Neural crest cell (in vitro differentiated cells): ENCODE data around the gene DAP. TPM values are rescaled to one million over a fixed set of nuclear protein-coding genes. Genes with fewer than 3 reads are reported as not detected.

Experiments used
- DNase-seq: peaks from one replicate; pipeline ENCODE4 v3.0.0; 2021; ENCODE audit warnings: low read depth, mixed read lengths, low spot score
- H3K27ac Mint-ChIP-seq: one replicate; pipeline ENCODE4 v1.8.0; 2021; ENCODE audit warnings: mild to moderate bottlenecking, mixed read lengths; ENCODE audit not compliant: unreplicated experiment
- H3K27me3 Mint-ChIP-seq: 2 replicates; pipeline ENCODE4 v1.8.0; 2021; ENCODE audit warnings: low read depth, mild to moderate bottlenecking, mixed read lengths
- H3K36me3 Mint-ChIP-seq: 2 replicates; pipeline ENCODE4 v1.8.0; 2021; ENCODE audit warnings: low read depth, mild to moderate bottlenecking, mixed read lengths
- H3K4me1 Mint-ChIP-seq: 2 replicates; pipeline ENCODE4 v1.8.0; 2021; ENCODE audit warnings: mixed read lengths
- H3K4me3 Mint-ChIP-seq: one replicate; pipeline ENCODE4 v1.8.0; 2021; ENCODE audit warnings: mild to moderate bottlenecking, mixed read lengths
- H3K9me3 Mint-ChIP-seq: 2 replicates; pipeline ENCODE4 v1.8.0; 2021; ENCODE audit warnings: mixed read lengths
- total RNA-seq: library from RNA; stranded (reverse); gene quantifications from 2 replicates; pipeline ENCODE4 v1.2.1, GENCODE V29; 2021
- TF ChIP-seq, protein P1 (sequence below): fragments of 200-600 bp; sonication (generic); conservative IDR thresholded peaks from 2 replicates; pipeline ENCODE4 v1.5.0; 2021; ENCODE audit warnings: antibody characterized with exemption, mild to moderate bottlenecking

DAP gene
- total RNA-seq, 1 donor from 2014 or later: 107 TPM

DNA sequence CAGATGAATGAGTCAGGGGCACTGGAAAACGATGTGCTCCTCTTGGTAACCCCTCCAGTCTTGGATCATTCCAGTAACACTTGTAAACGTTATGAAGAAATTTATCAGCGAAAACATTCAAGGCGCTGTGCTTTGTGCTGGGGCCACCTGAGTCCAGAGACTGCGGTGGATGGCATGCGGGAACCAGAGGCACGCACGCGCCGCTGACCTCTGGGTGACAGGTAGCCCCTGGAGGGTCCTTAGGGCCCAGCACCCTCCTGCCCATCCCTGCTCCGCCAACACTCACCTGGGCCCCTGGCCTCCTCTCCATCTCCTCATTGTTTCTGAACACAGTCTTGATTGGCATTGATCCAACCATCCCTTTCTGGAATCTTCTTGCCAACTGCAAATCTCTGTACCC, 86.9 kb downstream of the DAP start:
- Mint-ChIP-seq H3K36me3 (peaks cover 21% of the 10 kb centered on the region), H3K9me3 (peaks cover 7% of the 10 kb centered on the region), H3K4me1 (no peaks in the 10 kb centered on the region), H3K27ac (no peak overlapping the region), H3K27me3 (peaks cover 3% of the 10 kb centered on the region), H3K4me3 (no peak overlapping the region)
- DNase-seq: no peak
- TF ChIP-seq, protein P1, sequence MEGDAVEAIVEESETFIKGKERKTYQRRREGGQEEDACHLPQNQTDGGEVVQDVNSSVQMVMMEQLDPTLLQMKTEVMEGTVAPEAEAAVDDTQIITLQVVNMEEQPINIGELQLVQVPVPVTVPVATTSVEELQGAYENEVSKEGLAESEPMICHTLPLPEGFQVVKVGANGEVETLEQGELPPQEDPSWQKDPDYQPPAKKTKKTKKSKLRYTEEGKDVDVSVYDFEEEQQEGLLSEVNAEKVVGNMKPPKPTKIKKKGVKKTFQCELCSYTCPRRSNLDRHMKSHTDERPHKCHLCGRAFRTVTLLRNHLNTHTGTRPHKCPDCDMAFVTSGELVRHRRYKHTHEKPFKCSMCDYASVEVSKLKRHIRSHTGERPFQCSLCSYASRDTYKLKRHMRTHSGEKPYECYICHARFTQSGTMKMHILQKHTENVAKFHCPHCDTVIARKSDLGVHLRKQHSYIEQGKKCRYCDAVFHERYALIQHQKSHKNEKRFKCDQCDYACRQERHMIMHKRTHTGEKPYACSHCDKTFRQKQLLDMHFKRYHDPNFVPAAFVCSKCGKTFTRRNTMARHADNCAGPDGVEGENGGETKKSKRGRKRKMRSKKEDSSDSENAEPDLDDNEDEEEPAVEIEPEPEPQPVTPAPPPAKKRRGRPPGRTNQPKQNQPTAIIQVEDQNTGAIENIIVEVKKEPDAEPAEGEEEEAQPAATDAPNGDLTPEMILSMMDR: no peak

DNA sequence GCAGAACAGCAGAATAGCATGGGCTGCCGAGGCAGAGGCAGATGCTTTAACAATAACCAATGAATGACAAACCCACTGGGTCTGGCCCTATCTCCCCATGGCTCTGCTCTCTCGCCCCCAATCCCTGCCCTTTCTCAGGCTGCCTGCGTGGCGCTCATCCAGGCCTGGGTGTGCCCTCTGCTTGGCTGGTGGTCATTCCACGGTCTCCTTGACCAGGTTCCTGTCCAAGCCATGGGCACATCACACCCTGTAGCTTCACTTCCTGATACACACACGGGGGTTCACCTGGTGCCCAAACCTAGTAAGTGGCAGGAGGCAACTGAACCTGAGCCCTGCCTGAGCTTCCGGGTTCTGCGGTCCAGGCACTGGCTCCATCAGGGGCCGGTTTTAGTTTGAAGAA, 87.6 kb downstream of the DAP start:
- no peaks in the 10 kb centered on the region for H3K4me1 Mint-ChIP-seq
- H3K4me3 Mint-ChIP-seq: no peak overlapping the region
- no peak overlapping the region for H3K27ac Mint-ChIP-seq
- DNase-seq: no peak
- peaks cover 3% of the 10 kb centered on the region for H3K27me3 Mint-ChIP-seq
- TF ChIP-seq, protein P1: no peak
- H3K9me3 Mint-ChIP-seq: peaks cover 7% of the 10 kb centered on the region
- H3K36me3 Mint-ChIP-seq: peaks cover 21% of the 10 kb centered on the region

DNA sequence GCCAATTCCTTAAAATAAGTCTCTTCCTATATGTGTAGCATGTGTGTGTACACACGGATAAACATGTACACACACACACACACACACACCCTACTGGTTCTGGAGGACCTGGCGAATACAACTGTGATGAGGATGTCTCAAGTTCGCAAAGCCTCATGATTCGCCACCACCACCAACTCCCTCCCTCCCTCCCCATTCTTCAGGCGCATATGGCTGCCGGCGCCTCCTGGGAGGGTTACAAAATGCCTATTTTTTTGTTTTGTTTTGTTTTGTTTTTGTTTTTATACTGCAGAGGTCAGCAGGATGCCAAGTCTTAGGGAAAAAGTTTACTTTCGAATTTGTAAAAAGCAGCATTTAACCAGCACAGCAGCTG, 88.0 kb downstream of the DAP start:
- Mint-ChIP-seq H3K4me3 (no peak overlapping the region), H3K36me3 (peaks cover 20% of the 10 kb centered on the region), H3K27me3 (peaks cover 3% of the 10 kb centered on the region), H3K27ac (no peak overlapping the region), H3K9me3 (peaks cover 7% of the 10 kb centered on the region), H3K4me1 (no peaks in the 10 kb centered on the region)
- TF ChIP-seq, protein P1: no peak
- DNase-seq: no peak

DNA sequence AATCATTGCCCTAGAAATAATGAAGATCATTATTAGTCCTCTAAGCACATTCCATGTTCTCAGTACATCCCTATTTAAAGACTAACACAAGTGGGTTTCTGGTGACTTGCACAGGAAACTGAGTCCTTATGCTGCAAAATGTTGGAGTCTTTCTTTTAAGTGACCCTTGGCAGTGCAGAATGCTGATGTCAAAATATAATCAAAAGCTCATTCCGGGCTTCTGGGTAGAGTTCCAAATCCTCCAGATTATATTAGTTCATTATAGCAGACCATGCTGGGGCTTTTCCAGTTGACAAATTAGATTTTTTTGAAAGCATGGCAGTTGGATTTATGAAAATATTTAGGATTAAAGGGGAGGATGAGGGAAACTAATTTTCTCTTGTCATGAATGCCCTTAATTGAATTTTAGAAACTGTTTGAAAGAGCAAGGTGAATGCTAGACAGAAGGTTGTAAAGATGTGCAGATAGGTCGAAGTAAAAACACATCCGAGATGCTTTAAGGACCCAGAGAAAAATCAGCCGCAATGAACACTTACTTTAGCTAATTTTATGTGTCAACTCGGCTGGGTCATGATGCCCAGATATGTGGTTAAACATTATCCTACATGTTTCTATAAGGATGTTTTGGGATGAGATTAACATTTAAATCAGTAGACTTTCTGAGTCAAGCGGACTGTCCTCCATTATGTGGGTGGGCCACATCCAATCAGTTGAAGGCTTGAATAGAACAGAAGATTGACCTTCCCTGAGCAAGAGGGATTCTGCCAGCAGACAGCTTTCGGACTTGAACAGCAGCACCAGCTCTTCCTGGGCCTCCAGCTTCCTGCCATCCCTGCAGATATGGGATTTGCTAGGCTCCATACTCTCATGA, 88.7 kb downstream of the DAP start:
- Mint-ChIP-seq H3K27me3 (peaks cover 3% of the 10 kb centered on the region), H3K9me3 (peaks cover 9% of the 10 kb centered on the region), H3K36me3 (peaks cover 14% of the 10 kb centered on the region), H3K4me3 (no peak overlapping the region), H3K4me1 (no peaks in the 10 kb centered on the region), H3K27ac (no peak overlapping the region)
- DNase-seq: no peak
- TF ChIP-seq, protein P1: no peak

DNA sequence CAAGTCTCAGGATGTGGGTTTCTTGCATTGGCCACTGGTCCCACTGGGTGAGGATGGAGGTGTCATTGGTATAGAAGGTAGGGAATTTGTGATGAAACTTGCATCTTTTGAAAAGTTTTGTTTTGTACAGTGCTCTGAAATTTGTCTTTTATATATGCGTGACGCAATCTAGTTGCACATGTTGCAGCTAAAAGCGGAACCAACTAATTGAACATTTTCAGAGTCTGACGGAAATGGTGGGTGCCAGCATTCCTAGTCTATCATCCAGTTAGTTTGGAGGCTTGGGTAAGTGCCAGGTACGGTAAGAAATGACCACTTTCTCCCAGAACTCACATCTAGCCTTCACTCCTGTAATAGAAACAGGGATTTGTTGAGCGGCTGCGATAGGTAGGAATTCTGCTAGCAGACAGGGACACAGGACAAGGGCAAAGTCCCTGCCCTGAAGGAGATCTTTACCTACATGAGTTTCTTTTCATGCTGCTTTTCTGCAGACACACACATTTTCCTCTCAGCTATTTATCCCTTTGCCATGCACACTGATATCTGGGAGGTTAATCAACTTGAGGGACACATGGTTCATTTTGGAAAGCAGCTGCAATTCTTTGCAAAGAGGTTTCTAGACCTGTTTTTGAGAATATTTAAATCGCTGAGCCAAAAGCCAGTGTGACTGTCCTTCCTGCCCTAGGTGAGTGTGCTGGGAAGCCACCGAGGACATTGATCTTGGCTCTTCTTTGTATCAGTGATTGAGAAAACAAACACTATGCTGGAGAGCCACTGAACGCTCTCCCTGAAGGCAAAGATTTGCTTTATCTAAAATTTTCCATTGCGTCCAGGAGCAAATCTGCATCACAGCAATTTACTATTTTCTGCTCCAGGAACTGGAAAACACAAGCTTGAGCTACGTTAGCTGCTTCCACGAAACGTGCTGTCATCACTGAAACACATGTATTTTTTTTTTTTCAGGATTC, 89.7 kb downstream of the DAP start:
- Mint-ChIP-seq H3K4me3 (no peak overlapping the region), H3K9me3 (peaks cover 4% of the 10 kb centered on the region), H3K4me1 (no peaks in the 10 kb centered on the region), H3K36me3 (peaks cover 4% of the 10 kb centered on the region), H3K27me3 (peaks cover 3% of the 10 kb centered on the region), H3K27ac (no peak overlapping the region)
- TF ChIP-seq, protein P1: no peak
- no peak for DNase-seq
